Thyroid gland (tissue), 4 donors: ENCODE measurements around the gene GPBP1.

Source experiments
- CTCF ChIP-seq, 6 experiments: fragments of 200-600 bp in 3 of 6; fragments of 450-650 bp in 3 of 6; sonication (generic) in 3 of 6; IDR thresholded peaks; one replicate each; pipeline ENCODE4 v1.5.1; 2016 to 2019; ENCODE audit warnings: antibody characterized with exemption in 6 of 6, mild to moderate bottlenecking in 2 of 6, inconsistent platforms in 1 of 6, moderate library complexity in 1 of 6
- POLR2A ChIP-seq, 2 donors: fragments of 450-650 bp; IDR thresholded peaks; one replicate each; pipeline ENCODE4 v1.6.1; 2017; ENCODE audit warnings: antibody characterized with exemption in 2 of 2, mild to moderate bottlenecking in 2 of 2, moderate library complexity in 1 of 2

GRCh38 chr5:57193757-57194413, 20.0 kb downstream of the GPBP1 start:
- TF ChIP-seq CTCF (IDR thresholded peaks at IDR 0.05) = no peak
- no peak for TF ChIP-seq POLR2A (IDR thresholded peaks at IDR 0.05)
